HG03378 (cell line): ENCODE measurements around the gene DNAJC24.

Experiments used
- ATAC-seq: cut with Tn5 transposase; IDR thresholded peaks from one replicate; pipeline ENCODE4 v1.9.1; 2021; ENCODE audit warnings: mild to moderate bottlenecking, moderate library complexity; ENCODE audit not compliant: unreplicated experiment

Gene DNAJC24

DNA sequence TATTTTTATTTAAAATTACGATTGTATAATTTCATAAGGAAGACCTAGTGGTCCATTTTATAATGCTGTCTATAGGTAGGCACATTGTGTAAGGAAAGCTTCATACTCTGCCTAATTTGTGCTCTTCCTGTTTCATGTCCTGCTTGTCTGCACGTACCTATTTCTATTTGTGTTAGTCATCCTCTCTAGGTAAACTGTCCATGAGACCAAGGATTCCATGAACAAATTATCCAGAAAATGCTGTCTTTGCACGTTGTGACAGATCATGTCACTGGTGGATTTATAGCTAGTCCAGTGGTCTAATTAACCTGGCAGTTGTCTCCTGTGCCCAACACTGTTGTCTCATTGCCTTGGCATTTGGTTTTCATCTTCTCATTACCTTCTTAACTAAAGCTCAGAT lies 44.7 kb downstream of the DNAJC24 start:
- ATAC-seq: no peak

GRCh38 chr11:31415435-31415834 lies 45.8 kb downstream of the DNAJC24 start:
- no peak for ATAC-seq

DNA sequence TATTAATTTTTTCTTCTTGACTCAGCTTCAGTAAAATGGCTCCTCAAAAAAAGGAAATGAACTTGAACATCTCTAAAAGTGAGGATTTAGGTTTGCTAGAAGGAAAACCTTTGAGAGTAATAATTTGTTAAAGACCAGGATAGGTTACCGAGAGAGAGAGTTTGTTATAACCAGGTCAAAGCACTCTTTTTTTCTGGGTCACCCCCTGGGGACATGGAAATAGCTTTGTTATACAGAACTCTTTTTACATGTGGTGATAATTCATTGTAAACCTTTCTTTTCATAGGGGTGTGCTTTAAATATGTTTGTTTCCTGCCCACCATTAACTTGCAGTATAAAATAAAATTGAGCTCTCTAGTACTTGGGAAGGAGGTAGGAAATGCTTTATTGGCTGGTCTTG lies 47.7 kb downstream of the DNAJC24 start:
- no peak for ATAC-seq

DNA sequence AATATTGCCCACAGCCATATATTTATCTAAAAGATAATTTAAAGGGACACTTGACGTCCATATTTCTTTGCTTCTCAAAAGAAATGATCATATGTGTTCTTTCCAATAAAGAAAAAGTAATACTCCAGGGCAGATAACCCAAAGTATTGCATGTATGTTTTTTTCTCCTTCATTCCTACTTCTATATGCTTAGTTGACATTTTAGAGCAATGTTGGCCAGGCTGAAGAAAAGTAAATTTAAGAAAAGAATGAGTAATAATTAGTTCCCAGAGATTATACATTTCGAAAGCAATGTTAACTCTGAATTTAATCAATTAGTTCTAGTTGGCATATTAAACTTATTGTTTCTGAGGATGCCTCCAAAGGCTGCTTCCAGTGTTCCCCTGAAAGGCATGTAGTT lies 48.2 kb downstream of the DNAJC24 start:
- no peak for ATAC-seq

DNA sequence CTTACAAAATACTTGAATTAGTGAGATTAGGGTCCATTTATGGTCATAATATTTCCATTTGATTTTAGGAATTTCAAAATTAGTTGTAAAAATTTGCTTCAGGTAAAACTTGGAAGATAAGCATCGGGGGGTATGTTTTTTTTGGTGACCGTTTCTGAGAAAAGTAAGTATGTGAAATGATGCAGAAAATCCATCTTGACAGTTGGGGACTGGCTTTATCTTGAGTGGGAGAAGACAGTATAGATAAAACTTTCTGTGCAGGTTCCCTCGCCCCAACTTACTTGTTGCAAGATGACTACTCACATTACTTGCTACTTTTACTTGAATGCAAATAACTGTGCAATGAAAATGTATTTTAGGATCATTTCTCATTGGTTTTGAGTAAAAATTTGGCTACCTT lies 49.5 kb downstream of the DNAJC24 start:
- no peak for ATAC-seq

DNA sequence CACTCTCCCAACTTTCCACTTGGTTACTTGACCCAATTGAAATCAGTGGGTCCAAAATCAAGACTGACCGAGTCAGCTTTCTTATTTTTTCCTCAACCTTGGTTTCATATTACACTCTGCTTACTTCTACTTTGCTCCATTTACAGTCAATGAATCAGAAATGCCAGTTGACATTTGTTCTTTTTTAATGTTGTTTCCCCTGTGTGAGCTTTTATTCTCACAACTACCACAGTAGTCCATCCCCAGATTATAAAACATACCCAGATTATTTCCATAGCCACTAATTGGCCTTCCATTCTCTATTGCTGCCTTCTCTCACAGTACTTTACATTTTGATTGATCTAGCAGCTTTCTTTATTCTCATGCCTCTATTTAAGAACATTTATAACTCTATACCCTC lies 50.0 kb downstream of the DNAJC24 start:
- ATAC-seq: no peak

DNA sequence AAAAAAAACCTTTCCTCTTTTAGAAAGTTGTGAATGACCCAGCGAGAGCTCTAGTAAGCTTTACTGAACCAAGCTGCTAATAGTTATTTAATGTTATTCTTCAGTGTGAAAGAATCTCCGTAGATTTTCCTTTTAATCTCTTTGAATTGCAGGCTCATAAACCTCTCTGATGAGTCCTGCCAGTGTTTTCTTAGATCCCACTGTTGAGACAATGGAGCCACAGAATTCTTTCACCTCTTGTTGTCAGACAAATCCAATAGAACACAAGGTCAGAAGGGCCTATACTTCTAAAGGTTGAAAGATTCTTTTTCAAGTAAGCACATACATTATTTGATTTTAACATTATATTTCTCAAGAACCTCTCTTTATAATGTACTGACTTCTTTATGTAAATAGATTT lies 52.2 kb downstream of the DNAJC24 start:
- no peak for ATAC-seq

- no peak for ATAC-seq
These were observed 53.0 kb downstream of the DNAJC24 start for GRCh38 chr11:31422703-31423102.

GRCh38 chr11:31424652-31425051 lies 55.0 kb downstream of the DNAJC24 start:
- ATAC-seq: no peak

DNA sequence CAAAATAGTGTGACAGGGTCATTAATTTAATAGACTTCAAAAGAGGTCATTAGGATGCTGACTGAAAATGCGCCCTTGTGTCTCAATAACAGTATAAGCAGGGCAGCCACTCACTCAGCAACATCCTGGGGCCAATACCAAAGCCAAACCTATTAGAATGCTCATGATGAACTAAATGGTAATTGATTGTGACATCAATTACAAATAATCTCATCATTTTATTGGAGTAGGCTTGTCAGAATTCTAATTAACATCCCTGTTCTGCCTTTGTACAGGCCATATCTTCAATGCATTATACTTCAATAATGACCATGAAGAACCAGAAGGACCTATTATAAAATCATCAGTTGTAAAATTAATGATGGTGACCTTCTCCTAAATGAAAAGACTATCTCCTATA lies 64.2 kb downstream of the DNAJC24 start:
- ATAC-seq: no peak

DNA sequence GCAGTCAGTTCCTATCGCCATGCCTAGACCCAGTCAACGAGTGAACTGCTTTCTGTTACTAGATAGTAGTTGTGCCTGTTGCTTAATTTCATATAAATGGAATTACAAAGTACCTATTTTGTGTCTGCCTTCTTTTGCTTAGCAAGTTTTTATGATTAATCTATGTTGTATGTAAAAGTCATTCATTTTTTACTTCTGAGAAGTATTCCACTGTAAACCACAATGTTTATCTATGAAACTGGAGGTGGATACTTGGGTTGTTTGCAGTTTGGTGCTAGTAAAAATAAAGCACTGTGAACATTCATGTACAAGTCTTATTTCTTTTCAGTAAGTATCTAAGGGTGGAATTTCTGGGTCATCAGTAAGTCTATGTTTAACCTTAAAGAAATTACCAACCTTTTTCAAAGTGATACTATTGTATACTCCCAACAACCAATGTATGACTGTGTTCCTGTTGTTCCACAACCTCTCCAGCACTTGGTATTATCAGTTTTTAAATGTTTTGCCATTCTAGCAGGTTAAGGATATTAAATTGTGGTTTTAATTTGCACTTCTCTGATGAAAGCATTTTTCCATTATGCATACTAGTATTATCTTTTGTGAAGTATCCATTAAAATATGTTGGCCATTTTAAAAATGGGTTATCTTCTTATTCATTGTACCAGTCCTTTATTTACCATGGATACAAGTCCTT lies 68.2 kb downstream of the DNAJC24 start:
- ATAC-seq: no peak

DNA sequence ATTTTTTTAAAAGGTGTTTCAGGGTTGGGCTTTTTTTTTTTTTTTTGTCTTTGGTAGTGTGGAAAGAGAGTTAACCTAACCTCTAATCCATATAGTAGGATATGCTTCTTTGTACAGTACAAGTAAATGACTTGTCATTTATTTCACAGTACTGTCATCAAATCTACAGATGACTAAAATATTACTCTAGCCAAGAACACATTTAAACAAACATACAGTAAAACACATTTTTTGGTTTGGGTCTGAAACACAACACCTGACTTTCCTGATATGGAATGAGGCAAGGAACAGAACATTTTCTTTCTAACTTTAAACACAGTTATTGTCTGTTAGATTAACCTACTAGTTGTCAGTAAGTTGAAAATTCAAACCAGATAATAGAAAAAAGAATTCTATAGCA lies 71.6 kb downstream of the DNAJC24 start:
- no peak for ATAC-seq

GRCh38 chr11:31442086-31442485 lies 72.4 kb downstream of the DNAJC24 start:
- ATAC-seq: no peak

DNA sequence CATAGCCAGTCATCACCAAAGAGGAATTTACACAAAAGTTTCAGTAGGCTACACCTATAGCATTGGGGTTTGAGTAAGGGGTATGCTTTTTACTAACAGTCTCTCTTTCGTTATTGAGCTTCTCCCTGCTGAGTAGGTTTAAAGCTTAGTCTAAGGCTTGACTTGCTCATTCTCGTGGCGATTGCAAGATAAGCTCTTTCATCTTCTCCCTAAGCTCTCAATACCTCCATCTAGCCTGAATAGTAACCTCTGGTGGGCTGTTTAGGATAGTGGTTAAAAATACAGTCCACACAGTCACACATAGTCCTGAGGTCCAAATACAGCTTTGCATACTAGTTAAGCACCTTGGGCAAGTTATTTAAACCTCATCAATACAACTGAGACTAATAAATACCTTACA lies 74.1 kb downstream of the DNAJC24 start:
- ATAC-seq: no peak

GRCh38 chr11:31445621-31446020 lies 76.0 kb downstream of the DNAJC24 start:
- ATAC-seq: no peak

GRCh38 chr11:31449040-31449439 lies 79.4 kb downstream of the DNAJC24 start:
- no peak for ATAC-seq

DNA sequence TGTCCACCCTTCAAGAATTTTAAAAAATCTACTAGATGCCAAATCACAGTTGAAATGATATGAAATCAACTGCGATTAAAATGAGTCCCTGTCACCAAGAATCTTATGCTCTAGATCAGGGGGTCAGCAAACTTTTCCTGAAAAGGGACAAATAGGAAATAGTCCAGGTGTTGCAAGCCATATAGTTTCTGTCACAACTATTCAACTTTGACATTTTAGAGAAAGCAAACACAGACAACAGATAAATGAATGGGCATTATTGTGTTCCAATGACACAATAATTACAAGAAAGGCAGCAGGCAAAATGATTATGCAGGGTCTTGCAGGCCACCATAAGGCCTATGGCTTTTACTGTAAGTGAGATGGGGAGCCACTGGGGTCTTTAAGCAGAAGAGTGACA lies 81.2 kb downstream of the DNAJC24 start:
- no peak for ATAC-seq

DNA sequence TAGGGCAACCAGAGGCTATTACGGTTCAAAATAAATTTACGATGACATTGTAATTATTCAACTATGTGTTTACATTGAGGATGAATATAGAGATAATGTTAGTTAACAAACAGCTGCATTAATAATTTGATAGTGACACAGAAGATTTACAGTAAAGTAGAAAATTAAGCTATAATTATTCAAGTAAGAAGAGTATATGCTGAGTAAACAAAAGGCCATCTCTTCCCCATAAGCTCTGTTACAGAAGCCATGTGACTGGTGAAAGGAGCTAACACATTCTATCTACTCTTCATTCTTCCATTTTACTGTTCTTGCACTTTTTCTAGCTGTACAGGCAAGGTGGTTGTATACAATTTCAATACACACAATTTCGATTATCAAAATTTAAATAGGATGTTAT lies 85.5 kb downstream of the DNAJC24 start:
- ATAC-seq: no peak

DNA sequence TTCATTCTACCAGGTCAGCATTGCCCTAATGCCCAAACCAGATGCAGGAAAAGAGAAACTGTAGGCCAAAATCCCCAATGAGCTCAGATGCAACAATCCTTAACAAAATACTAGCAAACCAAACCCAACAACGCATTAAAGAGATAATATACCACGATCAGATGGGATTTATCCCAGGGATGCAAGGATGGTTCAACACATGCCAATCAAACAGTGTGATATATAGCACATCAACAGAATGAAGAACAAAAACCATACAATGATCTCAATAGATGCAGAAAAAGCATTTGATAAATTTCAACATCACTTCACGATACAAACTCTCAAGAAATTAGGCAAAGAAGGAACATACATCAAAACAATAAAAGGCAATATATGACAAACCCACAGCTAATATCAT lies 94.8 kb downstream of the DNAJC24 start:
- no peak for ATAC-seq

- no peak for ATAC-seq
These were observed 104.4 kb downstream of the DNAJC24 start for GRCh38 chr11:31474083-31474482.

DNA sequence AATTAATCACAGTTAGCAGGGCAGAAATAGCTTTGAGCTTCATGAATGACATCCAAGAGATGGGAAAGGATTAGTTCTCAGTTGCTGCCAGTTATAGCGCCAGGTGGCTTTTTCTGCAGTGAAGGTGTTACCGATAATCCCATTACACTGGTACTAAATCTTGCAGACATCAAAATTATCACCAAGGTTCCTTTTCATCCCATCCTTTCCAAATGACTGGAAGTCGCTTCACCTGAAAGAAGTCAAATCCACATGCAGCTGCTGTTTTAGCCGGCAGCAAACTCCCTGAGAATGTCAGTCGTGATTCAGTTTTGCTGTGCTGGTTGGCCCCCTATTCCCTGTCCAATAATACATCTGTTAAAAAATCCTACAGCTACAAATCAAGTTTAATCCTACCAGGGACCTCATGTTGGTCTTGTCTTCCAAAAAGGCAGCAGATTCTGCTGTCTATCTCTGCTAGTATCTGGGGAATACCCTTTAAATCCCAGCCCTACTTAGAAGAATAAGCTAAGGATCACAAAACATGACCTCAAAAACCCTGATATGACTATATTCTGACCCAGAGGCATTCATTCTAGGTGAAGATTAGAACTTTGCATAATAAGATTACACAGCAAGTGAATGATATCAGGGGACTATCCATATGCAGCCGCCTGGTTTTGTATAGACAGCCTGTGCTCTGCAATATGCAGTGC lies 108.0 kb downstream of the DNAJC24 start:
- ATAC-seq: no peak

- no peak for ATAC-seq
These were observed 108.5 kb downstream of the DNAJC24 start for GRCh38 chr11:31478223-31478590.

- no peak for ATAC-seq
These were observed 109.4 kb downstream of the DNAJC24 start for GRCh38 chr11:31479066-31479465.
